Gastrocnemius medialis (tissue), 4 donors: ENCODE measurements around the gene C20orf141.

Source experiments
- POLR2A ChIP-seq, 2 donors: fragments of 450-650 bp; IDR thresholded peaks; one replicate each; pipeline ENCODE4 v1.6.1; 2017; ENCODE audit warnings: antibody characterized with exemption in 2 of 2, mild to moderate bottlenecking in 2 of 2, moderate library complexity in 2 of 2
- TF ChIP-seq, protein P1 (sequence below), 5 experiments: fragments of 450-650 bp in 3 of 5; fragments of 200-600 bp in 2 of 5; sonication (generic) in 2 of 5; IDR thresholded peaks in 4 of 5; conservative IDR thresholded peaks in 1 of 5; 1 replicate in 4 of 5; 2 replicates in 1 of 5; pipeline ENCODE4 v1.5.1; 2016 to 2019; ENCODE audit warnings: antibody characterized with exemption in 5 of 5, mild to moderate bottlenecking in 3 of 5, moderate library complexity in 3 of 5

- TF ChIP-seq, protein P1, sequence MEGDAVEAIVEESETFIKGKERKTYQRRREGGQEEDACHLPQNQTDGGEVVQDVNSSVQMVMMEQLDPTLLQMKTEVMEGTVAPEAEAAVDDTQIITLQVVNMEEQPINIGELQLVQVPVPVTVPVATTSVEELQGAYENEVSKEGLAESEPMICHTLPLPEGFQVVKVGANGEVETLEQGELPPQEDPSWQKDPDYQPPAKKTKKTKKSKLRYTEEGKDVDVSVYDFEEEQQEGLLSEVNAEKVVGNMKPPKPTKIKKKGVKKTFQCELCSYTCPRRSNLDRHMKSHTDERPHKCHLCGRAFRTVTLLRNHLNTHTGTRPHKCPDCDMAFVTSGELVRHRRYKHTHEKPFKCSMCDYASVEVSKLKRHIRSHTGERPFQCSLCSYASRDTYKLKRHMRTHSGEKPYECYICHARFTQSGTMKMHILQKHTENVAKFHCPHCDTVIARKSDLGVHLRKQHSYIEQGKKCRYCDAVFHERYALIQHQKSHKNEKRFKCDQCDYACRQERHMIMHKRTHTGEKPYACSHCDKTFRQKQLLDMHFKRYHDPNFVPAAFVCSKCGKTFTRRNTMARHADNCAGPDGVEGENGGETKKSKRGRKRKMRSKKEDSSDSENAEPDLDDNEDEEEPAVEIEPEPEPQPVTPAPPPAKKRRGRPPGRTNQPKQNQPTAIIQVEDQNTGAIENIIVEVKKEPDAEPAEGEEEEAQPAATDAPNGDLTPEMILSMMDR (IDR thresholded peaks at IDR 0.05 in 4 of 5, conservative IDR thresholded peaks at IDR 0.05 in 1 of 5): no peak
- no peak for TF ChIP-seq POLR2A (IDR thresholded peaks at IDR 0.05)
Observed at GRCh38 chr20:2794866-2795447, 19.8 kb upstream of the C20orf141 start.
